ENCODE measurements around the gene MT1H.

Gene MT1H

GRCh38 chr16:56636616-56637413 lies 32.8 kb upstream of the MT1H start:
- no peak for DNase-seq

- DNase-seq, result no peak
Measured at GRCh38 chr16:56637814-56638750, 31.5 kb upstream of the MT1H start, which contains the start of gene MT1A. MT1A (plus strand) TSS chr16:56638666; CDS start chr16:56638739, 73 bp downstream.

GRCh38 chr16:56639045-56639444 lies 30.6 kb upstream of the MT1H start:
- no peak for DNase-seq

GRCh38 chr16:56640076-56640475 lies 29.5 kb upstream of the MT1H start:
- no peak for DNase-seq

DNA sequence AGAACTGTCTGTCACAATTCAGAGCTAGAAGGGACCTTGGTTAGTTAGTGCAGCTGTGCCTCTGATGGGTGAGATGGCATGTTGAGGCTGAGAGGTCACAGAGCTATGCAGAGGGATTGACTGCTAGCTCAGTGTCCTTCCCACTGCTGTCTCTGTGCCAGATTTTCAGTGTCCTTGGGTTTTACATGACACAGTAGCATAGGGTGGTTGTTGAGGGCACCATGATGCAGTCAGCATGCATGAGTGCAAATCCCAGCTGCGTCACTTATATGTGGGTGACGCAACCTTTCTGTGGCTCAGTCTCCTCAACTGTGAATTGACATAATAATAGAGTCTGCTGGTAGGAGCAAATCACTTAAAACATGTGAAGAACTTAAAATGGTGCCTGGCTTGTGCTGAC lies 28.4 kb upstream of the MT1H start:
- DNase-seq, result no peak

DNA sequence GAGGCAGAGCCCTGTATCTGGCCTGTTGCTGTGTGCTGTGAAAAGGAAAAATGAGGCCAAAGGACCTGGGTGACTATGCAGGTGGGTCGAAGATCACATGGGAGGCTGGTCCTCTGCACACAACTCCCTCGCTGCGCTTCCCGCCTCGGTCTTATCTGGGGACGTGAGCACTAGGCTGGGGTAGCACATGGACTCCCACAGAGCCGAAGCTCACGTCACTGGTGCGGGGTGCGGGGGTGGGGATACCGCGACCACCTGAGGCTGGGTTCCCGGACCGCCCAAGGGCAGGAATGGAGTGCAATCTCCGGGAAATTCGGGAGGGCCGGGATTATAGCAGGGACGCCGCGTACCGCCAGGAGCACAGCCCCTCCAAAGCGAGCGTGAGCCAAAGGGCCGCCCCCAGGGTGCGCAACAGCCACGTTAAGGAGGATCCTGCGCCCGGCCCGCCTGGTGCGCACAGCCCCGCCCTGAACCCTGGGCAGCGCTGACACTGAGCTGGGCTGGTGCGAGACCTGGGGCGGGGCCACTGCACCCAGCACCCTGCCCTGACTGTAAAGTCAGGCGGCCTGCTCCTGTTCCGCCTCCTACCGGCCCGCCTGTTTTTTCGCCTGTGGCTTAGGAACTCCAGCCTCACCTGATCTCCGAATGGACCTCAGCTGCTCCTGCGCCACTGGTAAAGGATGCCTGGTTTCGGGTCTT lies 26.4 kb upstream of the MT1H start:
- DNase-seq, result peak; percentile 49

DNA sequence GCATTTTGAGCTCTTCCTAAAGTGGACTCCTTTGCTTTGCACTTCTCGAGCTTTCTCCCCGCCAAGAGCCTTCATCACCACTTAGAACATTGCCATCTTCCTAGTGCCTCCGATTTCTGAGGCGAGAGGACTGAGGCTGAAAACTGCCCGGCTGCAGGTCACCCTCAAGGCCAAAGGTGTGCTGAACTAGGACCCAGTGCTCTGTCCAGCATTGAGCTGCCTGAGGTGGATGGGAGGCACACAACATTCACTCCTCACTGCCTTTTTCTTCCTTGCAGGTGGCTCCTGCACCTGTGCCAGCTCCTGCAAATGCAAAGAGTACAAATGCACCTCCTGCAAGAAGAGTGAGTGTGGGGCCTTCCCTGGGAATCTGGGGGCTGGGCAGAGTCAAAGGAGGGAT lies 25.8 kb upstream of the MT1H start:
- DNase-seq, result no peak

- no peak for DNase-seq
Measured at GRCh38 chr16:56645311-56645710, 24.3 kb upstream of the MT1H start.

DNA sequence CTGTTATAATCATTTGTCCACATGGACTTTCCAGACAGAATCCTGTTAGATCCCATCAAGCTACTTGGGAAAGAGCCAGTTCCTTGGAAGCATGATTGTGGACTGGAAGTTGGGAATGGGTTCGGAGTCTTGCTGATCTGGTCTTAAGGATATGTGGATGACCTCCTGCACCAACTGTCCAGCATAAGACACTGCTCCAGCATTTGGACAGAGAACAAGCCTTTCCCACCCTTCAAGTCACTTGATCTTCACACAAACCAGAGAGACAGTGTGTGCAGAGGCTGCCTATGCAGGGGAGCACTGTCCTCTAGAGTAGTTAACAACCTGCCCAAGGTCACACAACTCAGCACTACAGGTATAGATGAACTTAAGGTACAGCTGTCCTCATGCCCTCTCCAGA lies 23.8 kb upstream of the MT1H start:
- no peak for DNase-seq

DNA sequence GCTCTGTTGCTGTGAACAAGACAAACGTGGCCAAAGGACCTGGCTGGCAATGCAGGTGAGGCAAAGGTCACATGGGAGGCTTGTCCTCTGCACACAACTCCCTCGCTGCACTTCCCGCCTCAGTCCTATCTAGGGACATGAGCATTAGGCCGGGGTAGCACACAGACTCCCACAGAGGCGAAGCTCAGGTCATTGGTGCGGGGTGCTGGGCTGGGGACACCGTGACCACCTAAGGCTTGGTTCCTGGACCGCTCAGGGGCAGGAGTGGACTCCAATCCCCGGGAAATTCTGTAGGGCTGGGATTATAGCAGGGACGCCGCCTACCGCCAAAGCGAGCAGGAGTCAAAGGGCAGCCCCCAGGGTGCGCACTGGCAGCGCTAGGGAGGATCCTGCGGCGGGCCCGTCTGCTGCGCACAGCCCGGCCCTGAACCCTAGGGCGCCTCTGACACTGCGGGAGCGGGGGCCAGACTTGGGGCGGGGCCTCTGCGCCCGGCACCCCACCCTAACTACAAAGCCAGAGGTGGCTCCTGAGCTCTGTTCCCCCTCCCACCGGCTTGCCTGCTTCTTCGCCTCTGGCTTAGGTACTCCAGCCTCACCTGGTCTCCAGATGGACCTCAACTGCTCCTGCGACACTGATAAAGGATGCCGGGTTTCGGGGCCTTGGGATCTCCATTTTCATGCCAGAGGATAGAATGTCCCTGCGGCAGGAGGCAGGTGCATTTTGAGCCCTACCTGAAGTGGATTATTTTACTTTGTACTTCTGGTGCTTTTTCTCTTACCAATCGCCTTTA lies 21.8 kb upstream of the MT1H start:
- no peak for DNase-seq

GRCh38 chr16:56649271-56649670 lies 20.3 kb upstream of the MT1H start:
- no peak for DNase-seq

DNA sequence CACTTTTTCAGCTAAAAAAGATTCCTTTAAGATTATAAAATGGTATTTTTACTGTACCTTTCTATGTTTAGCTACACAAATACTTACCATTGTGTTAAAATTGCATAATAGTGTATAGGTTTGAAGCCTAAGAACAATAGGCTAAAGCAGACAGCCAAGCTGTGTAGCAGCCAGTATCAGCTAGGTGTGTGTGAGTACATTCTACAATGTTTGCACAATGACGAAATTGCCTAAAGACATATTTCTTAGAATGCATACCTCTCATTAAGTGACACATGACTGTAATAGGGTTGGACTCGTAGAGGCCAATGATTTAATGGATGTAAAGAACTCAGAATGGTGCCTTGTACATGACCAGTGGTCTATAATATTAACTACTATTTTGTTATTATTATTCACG lies 19.8 kb upstream of the MT1H start:
- no peak for DNase-seq

DNA sequence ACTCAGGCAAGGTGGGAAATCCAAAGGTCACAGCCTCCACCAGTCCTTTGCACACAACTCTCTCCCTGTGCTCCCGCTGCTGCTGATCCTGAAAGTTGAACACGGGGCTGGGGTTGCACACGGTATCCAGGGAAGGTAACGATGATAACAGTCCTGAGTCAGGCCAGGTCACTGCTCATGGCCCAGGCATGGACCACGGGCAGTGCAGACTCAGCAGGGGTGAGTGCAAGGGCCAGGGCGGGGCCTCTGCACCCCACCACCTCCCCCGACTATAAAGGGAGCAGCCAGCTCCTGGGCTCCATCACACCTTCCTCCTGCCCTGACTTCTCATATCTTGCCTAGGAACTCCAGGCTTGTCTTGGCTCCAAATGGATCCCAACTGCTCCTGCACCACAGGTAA lies 18.0 kb upstream of the MT1H start, which contains the start of gene MT1B:
TSS of gene MT1B (plus strand) at position 301 of the 400 bp plus-strand sequence. CDS start at position 369, 68 bp downstream.
- DNase-seq, result no peak

DNA sequence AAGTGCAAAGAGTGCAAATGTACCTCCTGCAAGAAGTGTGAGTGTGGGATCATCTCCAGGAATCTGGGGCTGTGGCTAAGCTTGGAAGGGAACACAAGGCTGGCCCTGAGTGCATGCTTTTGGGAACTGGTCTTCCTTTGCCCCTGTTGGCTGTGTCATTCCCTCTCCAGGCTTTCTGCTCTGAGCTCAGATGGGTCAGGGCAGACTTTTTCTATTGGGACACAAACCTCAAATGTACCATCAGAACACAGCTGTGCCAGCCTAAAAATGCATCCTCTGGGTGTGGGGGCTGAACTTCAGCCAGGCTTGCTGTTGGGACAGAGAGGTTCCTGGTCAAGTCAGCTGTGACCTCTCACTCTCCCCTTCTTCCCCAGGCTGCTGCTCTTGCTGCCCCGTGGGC lies 17.0 kb upstream of the MT1H start:
- DNase-seq, result no peak

- no peak for DNase-seq
Measured at GRCh38 chr16:56653218-56653617, 16.4 kb upstream of the MT1H start.

DNA sequence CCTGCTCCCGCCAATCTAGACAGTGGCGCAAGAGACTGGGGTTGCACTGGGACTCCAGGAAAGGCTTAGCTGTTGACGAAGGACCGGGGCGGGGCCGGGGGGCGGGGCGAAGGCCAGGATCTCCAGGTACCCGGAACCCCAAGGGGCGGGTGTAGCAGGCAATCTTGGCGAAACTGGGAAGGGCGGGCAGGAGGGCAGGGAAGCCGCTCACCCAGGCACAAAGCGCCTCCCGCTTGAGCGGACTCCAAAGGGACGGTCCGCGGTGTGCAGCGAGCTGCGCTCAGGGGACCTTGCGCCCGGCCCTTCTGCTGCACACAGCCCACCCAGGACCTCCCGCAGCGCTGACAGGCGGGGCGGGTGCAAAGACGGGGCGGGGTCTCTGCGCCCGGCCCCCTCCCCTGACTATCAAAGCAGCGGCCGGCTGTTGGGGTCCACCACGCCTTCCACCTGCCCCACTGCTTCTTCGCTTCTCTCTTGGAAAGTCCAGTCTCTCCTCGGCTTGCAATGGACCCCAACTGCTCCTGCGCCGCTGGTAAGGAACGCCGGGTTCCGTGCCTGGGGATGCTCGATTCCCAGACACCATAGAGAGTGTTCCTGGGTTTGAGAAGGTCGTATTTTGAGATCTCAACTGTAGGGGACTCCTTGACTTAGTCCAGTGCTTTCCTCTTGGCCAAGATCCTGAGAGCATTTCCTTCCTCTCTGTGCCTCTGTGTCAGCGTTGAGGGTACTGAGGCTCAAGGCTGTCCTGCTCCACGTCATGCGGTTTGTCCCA lies 11.9 kb upstream of the MT1H start, which contains the start of gene MT1F:
TSS of gene MT1F (plus strand) at position 405 of the 772 bp plus-strand sequence. CDS start at position 505, 100 bp downstream.
- DNase-seq, result peak; percentile 63

DNA sequence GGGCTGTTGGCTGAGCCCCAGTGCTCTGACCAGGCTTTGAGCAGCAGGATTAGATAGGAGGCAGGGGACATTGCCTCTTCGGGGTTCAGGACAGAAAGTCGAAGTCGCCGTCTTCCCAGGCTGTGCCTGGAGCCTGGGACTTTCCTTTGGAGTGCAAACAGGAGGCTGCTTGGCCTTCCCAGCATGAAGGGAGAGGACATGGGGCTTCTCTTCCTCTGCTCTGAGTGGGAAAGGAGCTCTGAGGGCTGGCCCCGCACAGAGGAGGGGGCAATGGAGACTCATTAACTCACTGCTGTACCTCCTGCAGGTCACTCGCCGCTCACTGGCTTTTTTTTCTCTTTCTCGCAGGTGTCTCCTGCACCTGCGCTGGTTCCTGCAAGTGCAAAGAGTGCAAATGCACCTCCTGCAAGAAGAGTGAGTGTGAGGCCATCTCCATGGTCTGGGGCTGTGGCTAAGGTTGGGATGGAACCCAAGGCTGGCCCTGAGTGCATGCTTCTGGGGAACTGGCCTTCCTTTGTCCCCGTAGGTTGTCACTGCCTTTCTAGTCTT lies 11.2 kb upstream of the MT1H start:
- DNase-seq, result no peak

DNA sequence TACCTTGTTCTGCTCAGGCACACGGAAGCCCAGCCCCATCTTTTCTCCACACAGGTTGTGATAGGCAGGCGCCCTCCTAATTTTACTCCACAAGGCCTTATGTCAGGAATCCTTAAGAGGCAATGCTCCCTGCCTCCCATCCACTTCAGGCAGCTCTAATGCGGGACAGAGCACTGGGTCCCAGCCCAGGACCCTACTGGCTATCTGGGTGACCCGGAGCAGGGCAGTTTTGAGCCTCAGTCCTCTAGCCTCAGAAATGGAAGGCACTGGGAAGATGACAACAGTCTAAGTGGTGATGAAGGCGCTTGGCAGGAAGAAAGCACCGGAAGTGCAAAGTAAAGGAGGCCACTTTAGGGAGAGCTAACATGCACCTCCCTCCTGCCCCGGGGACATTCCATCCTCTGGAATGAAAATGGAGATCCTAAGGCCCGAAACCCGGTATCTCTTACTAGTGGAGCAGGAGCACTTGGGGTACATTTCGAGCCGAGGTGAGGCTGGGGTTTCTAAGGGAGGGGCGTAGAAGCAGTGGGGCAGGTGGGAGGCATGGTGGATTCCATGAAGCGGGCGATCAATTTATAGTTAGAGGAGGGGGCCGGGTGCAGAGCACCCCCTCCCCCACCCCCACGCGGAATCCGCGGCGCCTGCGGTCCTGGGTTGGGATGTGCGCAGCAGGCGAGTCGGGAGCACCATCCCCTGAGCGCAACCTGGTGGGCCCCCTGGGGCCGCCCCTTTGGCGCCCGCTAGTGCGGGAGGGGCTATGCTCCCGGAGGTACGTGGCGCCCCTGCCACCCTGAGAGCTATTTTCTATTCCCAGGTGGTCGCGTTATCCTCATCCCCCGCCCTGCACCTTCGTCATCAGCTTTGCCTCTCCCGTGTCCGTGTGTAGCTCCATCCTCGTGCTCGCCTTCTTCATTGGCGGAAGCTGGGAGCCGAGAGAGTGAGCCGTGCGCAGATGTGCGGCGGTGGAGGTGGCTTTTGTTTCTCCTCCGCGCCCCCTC lies 7.0 kb upstream of the MT1H start:
- no peak for DNase-seq

DNA sequence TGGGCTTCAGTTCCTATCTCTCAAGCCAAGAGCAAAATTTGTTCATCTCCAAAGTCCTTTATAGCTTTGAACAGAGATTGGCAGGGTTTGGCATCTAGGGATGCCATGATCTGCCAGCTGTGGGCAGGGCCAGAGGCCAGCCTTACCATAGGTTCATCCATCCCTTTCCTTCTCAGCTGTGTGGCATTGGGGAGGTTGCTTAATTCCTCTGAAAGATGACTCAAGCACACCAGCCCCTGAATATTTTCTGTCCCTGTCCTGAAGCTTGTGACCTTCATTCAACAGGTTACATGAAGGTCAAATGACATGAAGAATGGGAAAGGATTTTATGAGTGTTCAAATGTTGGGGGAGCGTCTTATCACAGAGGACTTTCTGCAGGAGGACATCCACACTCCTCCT lies 5.1 kb upstream of the MT1H start:
- no peak for DNase-seq

Data from activated T-cell treated with anti-CD3 and anti-CD28 coated beads for 4 hours (primary cell).